Renal pelvis (tissue), 4 donors: ENCODE data around the gene EPRS1. TPM values are rescaled to one million over a fixed set of nuclear protein-coding genes. Genes with fewer than 3 reads are reported as not detected.
"Not testable (repeated sequence)": the region's sequence is repeated elsewhere in the genome, so short reads cannot be mapped to it uniquely, and the experiment has no call there.

Experiments used
- DNase-seq: peaks from one replicate; pipeline ENCODE4 v3.0.0-alpha.2; 2013
- polyA plus RNA-seq, 3 donors: library from polyadenylated mRNA; unstranded; fragments of 120-200 nt; gene quantifications; one replicate each; pipeline ENCODE4 v1.2.1, GENCODE V29; 2013; ENCODE audit not compliant: insufficient read length in 3 of 3

The EPRS1 gene
- polyA plus RNA-seq, 3 donors = 87.2 to 107 (median 103) TPM

DNA sequence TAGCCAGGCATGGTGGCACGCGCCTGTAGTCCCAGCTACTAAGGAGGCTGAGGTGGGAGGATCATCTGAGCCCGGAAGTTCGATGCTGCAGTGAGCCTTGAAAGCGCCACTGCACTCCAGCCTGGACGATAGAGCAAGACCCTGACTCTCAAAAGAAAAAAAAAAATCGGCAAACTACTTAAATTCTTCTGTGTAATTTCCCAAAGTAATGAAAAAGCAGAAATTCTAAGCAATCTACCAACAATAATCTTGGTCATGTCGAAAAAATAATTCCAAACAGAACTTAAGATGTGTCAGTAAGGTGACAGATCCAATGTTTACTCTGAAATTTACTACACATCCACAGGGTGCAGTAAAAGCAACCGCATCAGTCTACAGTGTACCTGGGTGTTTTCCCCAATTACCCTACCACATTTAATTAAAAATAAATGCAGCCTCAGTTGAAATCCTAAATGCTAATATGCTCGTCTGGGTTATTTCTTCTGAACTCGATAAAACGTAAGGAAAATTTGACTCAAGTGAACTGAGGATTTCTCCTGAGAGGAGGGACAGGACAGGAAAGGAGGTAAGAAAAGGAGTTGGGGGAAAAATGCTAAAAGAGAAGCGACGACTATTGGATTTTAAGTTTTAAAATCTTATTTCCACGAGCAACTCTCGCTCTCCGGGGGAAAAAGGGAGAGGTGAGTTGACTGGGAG lies 801 bp downstream of the EPRS1 start:
- DNase-seq = no peak

- no peak for DNase-seq
These were observed 1.5 kb downstream of the EPRS1 start for GRCh38 chr1:220044678-220045355.

DNA sequence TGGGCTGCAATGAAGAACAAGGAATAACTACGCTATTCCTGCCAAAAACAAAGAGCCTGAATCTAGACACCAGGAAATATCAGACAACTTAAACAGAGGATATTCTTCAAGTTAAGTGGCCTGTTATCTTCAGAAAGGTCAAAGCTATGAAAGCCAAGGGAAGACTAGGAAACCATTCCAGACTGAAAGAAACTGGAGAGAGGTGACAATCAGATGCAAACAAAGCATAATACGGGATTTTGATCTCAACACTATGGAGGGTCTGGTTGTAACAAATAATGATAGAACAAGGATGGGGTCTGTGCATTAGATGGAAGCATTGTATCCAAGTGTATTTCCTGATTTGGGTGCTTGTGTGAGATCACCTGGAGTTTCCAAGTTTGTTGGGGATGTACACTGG lies 2.7 kb downstream of the EPRS1 start:
- no peak for DNase-seq

GRCh38 chr1:220040028-220040596 lies 6.2 kb downstream of the EPRS1 start:
- DNase-seq = no peak

GRCh38 chr1:220038640-220039039 lies 7.7 kb downstream of the EPRS1 start:
- no peak for DNase-seq

DNA sequence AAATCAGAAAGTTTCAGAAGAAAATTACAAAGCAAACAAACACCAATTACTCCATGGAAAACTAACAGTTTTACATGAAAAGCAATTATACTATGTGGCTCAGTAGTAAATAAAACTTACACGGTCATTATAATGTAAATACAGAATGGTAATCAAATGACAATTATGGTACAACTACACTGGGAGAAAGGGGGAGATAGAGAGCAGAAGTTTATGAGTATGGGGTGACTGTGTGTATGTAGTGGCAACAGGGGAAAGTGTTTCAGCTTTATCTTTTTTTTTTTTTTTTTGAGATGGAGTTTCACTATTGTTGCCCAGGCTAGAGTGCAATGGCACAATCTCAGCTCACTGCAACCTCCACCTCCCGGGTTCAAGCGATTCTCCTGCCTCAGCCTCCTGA lies 8.5 kb downstream of the EPRS1 start:
- DNase-seq = not testable (repeated sequence)

- no peak for DNase-seq
These were observed 13.4 kb downstream of the EPRS1 start for GRCh38 chr1:220032911-220033310.

GRCh38 chr1:220031287-220031686 lies 15.0 kb downstream of the EPRS1 start:
- DNase-seq = no peak

- DNase-seq = no peak
These were observed 17.9 kb downstream of the EPRS1 start for GRCh38 chr1:220028346-220028895.

DNA sequence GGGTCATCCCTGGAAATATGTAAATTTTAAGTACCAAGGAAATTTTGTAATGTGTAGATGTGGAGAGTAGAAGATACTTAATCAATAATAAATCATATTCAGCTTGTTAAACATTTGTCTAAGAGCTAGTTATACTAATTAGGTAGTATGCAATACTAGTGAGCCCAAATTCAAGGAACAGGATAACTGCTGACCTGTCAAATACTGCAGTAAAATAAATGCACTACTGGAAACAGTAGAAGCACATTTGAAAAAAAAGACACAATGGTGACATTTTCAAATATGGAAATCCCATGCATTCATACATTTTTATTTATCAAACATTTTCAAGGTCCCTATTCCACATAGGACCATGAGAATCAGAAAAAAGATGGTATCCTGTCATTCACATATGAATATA lies 27.2 kb downstream of the EPRS1 start:
- no peak for DNase-seq

GRCh38 chr1:220013497-220013896 lies 32.8 kb downstream of the EPRS1 start:
- no peak for DNase-seq

GRCh38 chr1:220012259-220012658 lies 34.0 kb downstream of the EPRS1 start:
- DNase-seq = peak; percentile 2

DNA sequence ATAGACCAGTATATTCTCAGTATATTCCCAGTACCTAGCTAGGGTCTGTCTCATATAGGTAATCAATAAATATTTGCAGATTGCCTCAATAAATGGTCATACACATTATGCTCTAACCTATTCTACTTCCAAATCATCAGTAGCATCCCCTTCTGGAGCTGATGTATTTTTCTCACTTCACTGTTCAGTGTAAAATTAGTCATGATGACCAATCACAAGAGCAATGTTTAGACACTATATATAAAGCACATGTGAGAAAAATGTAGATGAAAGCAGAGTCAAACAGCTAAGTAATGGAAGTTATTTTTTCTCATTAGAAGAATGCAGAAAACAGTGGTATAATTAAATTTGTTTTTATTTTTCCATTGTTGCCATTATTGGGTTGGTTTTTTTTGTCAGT lies 34.7 kb downstream of the EPRS1 start:
- DNase-seq = no peak

- no peak for DNase-seq
These were observed 38.9 kb downstream of the EPRS1 start for GRCh38 chr1:220007438-220007837.

- no peak for DNase-seq
These were observed 40.8 kb downstream of the EPRS1 start for GRCh38 chr1:220005489-220005888.

GRCh38 chr1:220003610-220004299 lies 42.5 kb downstream of the EPRS1 start:
- no peak for DNase-seq

GRCh38 chr1:220003015-220003414 lies 43.3 kb downstream of the EPRS1 start:
- DNase-seq = no peak

GRCh38 chr1:220001095-220001501 lies 45.2 kb downstream of the EPRS1 start:
- no peak for DNase-seq

GRCh38 chr1:219999821-220000220 lies 46.5 kb downstream of the EPRS1 start:
- DNase-seq = no peak
